Endodermal cell (in vitro differentiated cells): ENCODE results near the gene ADGRB2. TPM values are rescaled to one million over a fixed set of nuclear protein-coding genes. Genes with fewer than 3 reads are reported as not detected.
A peak's percentile ranks its signal among the peaks of the same experiment; 100 is the strongest.

Experiments used
- DNase-seq: peaks from one replicate; pipeline ENCODE4 v3.0.0-alpha.2; 2017
- H3K27ac ChIP-seq: 2 replicates; pipeline ENCODE4 v1.5.1; 2013; ENCODE audit warnings: mild to moderate bottlenecking, low read depth, low read length, moderate library complexity
- H3K27me3 ChIP-seq: 2 replicates; pipeline ENCODE4 v1.6.1; 2013; ENCODE audit warnings: mild to moderate bottlenecking, low read length, moderate library complexity; ENCODE audit not compliant: insufficient read depth, control insufficient read depth, poor library complexity, severe bottlenecking
- H3K36me3 ChIP-seq: 2 replicates; pipeline ENCODE4 v1.7.0; 2013; ENCODE audit warnings: mild to moderate bottlenecking, low read length, moderate library complexity; ENCODE audit not compliant: control insufficient read depth, insufficient read depth
- H3K4me1 ChIP-seq: one replicate; pipeline ENCODE4 v1.7.0; 2013; ENCODE audit warnings: low read length; ENCODE audit not compliant: control insufficient read depth, insufficient read depth
- H3K4me3 ChIP-seq: 2 replicates; pipeline ENCODE4 v1.5.1; 2013; ENCODE audit warnings: mild to moderate bottlenecking, low read length, moderate library complexity
- H3K9ac ChIP-seq: 2 replicates; pipeline ENCODE4 v1.6.1; 2013; ENCODE audit warnings: mild to moderate bottlenecking, low read length, moderate library complexity; ENCODE audit not compliant: poor library complexity, severe bottlenecking; ENCODE audit errors: extremely low read depth
- H3K9me3 ChIP-seq: 2 replicates; pipeline ENCODE4 v1.6.1; 2013; ENCODE audit warnings: mild to moderate bottlenecking, low read length, moderate library complexity; ENCODE audit not compliant: control insufficient read depth
- H3K27ac Mint-ChIP-seq: 2 replicates; pipeline ENCODE4 v1.8.0; 2020; ENCODE audit warnings: mixed read lengths
- H3K27me3 Mint-ChIP-seq: 2 replicates; pipeline ENCODE4 v1.8.0; 2021; ENCODE audit warnings: mild to moderate bottlenecking, mixed read lengths; ENCODE audit not compliant: insufficient read depth
- H3K36me3 Mint-ChIP-seq: 2 replicates; pipeline ENCODE4 v1.8.0; 2020; ENCODE audit warnings: low read depth, mixed read lengths
- H3K4me1 Mint-ChIP-seq: 2 replicates; pipeline ENCODE4 v1.8.0; 2020; ENCODE audit warnings: mixed read lengths
- H3K4me3 Mint-ChIP-seq: 2 replicates; pipeline ENCODE4 v1.8.0; 2020; ENCODE audit warnings: mild to moderate bottlenecking, moderate library complexity, mixed read lengths
- H3K9me3 Mint-ChIP-seq: 2 replicates; pipeline ENCODE4 v1.8.0; 2020; ENCODE audit warnings: mild to moderate bottlenecking, mixed read lengths
- CTCF ChIP-seq: fragments of 200-600 bp; sonication (generic); conservative IDR thresholded peaks from 2 replicates; pipeline ENCODE4 v1.5.0; 2021; ENCODE audit warnings: antibody characterized with exemption, mild to moderate bottlenecking
- WGBS, 2 experiments: methylation state at CpG; one replicate each; pipeline versions ENCODE4 v1.1.5 to v1.1.7; 2013; ENCODE audit warnings: missing lambda C conversion rate in 2 of 2, mixed read lengths in 1 of 2; ENCODE audit not compliant: insufficient coverage in 1 of 2, insufficient read length in 1 of 2; 5-methylcytosine and 5-hydroxymethylcytosine counted together
- total RNA-seq, 2 donors: library from RNA; stranded (reverse); fragmentation: NEBNext Ultra II Directional in 1 of 2; extraction: Animal tissue kit (Norgen Biotek cat#: 25700) in 1 of 2; gene quantifications; 2 replicates in 1 of 2; 3 replicates in 1 of 2; pipeline ENCODE4 v1.2.1, GENCODE V29; 2021

The ADGRB2 gene
- total RNA-seq, 2 donors from 2014 or later: 13.1 to 22.7 TPM

- DNase-seq: peak; percentile 49
- Mint-ChIP-seq H3K9me3 (peaks cover 5% of the 10 kb centered on the region), H3K4me1 (no peaks in the 10 kb centered on the region), H3K36me3 (no peaks in the 10 kb centered on the region), H3K4me3 (no peak overlapping the region), H3K27me3 (peaks cover 2% of the 10 kb centered on the region), H3K27ac (no peak overlapping the region)
- TF ChIP-seq CTCF: no peak
- H3K36me3 ChIP-seq: no peaks in the 10 kb centered on the region
- WGBS, 2 experiments: 81 to 100% methylated on average over 2 to 4 of the region's 4 CpGs
- no peaks in the 10 kb centered on the region for H3K4me1 ChIP-seq
- H3K27ac ChIP-seq: no peak overlapping the region
- H3K4me3 ChIP-seq: no peak overlapping the region
- H3K27me3 ChIP-seq: no peaks in the 10 kb centered on the region
- no peaks in the 10 kb centered on the region for H3K9me3 ChIP-seq
- H3K9ac ChIP-seq: no peak overlapping the region
Measured at GRCh38 chr1:31809698-31810097, 45.6 kb upstream of the ADGRB2 start.

GRCh38 chr1:31807273-31808048 lies 43.3 kb upstream of the ADGRB2 start:
- Histone ChIP-seq H3K4me3 (no peak overlapping the region), H3K9me3 (no peaks in the 10 kb centered on the region), H3K9ac (no peak overlapping the region), H3K36me3 (no peaks in the 10 kb centered on the region), H3K27me3 (no peaks in the 10 kb centered on the region), H3K4me1 (no peaks in the 10 kb centered on the region), H3K27ac (no peak overlapping the region)
- no peak for TF ChIP-seq CTCF
- peaks cover 2% of the 10 kb centered on the region for H3K27me3 Mint-ChIP-seq
- no peaks in the 10 kb centered on the region for H3K4me1 Mint-ChIP-seq
- H3K4me3 Mint-ChIP-seq: no peak overlapping the region
- H3K27ac Mint-ChIP-seq: no peak overlapping the region
- 92 to 98% methylated on average over 3 to 4 of the region's 4 CpGs for WGBS, 2 experiments
- DNase-seq: no peak
- H3K36me3 Mint-ChIP-seq: no peaks in the 10 kb centered on the region
- H3K9me3 Mint-ChIP-seq: peaks cover 5% of the 10 kb centered on the region

- DNase-seq: no peak
- Mint-ChIP-seq H3K27me3 (peaks cover 2% of the 10 kb centered on the region), H3K4me1 (no peaks in the 10 kb centered on the region), H3K27ac (no peak overlapping the region), H3K36me3 (no peaks in the 10 kb centered on the region), H3K4me3 (no peak overlapping the region), H3K9me3 (peaks cover 5% of the 10 kb centered on the region)
- H3K27ac ChIP-seq: no peak overlapping the region
- H3K4me3 ChIP-seq: no peak overlapping the region
- H3K4me1 ChIP-seq: no peaks in the 10 kb centered on the region
- TF ChIP-seq CTCF: no peak
- H3K36me3 ChIP-seq: no peaks in the 10 kb centered on the region
- H3K9ac ChIP-seq: no peak overlapping the region
- H3K27me3 ChIP-seq: no peaks in the 10 kb centered on the region
- WGBS, 2 experiments: 90 to 100% methylated on average over 5 to 6 of the region's 6 CpGs
- H3K9me3 ChIP-seq: no peaks in the 10 kb centered on the region
Measured at GRCh38 chr1:31805318-31805717, 41.2 kb upstream of the ADGRB2 start.
